ENCODE results near the gene TBC1D22A.

TBC1D22A gene

GRCh38 chr22:46862418-46863324 is 100.2 kb downstream of the TBC1D22A start:
- no peaks in the 10 kb centered on the region for H3K27me3 ChIP-seq (ENCODE audit: control insufficient read depth, insufficient read depth, low read length)
- no peak overlapping the region for H3K9ac ChIP-seq (ENCODE audit: low read depth, low read length)
- H3K4me3 ChIP-seq (ENCODE audit: low read length) = no peak overlapping the region
- H3K4me1 ChIP-seq (ENCODE audit: control insufficient read depth, insufficient read depth, low read length) = peaks cover 20% of the 10 kb centered on the region
- no peak overlapping the region for H3K4me2 ChIP-seq (ENCODE audit: low read length)
- H3K9me3 ChIP-seq (replicated peaks; ENCODE audit: low read length) = no peaks in the 10 kb centered on the region
- no peaks in the 10 kb centered on the region for H3K36me3 ChIP-seq (ENCODE audit: insufficient read depth, low read length)

GRCh38 chr22:46863794-46864193 is 101.3 kb downstream of the TBC1D22A start:
- no peaks in the 10 kb centered on the region for H3K9me3 ChIP-seq (replicated peaks; ENCODE audit: low read length)

GRCh38 chr22:46864314-46865051 is 102.0 kb downstream of the TBC1D22A start:
- H3K9me3 ChIP-seq (replicated peaks; ENCODE audit: low read length) = no peaks in the 10 kb centered on the region
- no peaks in the 10 kb centered on the region for H3K36me3 ChIP-seq (ENCODE audit: insufficient read depth, low read length)
- H3K4me1 ChIP-seq (ENCODE audit: control insufficient read depth, insufficient read depth, low read length) = peaks cover 21% of the 10 kb centered on the region
- no peak overlapping the region for H3K9ac ChIP-seq (ENCODE audit: low read depth, low read length)
- H3K4me2 ChIP-seq (ENCODE audit: low read length) = no peak overlapping the region
- no peak overlapping the region for H3K4me3 ChIP-seq (ENCODE audit: low read length)
- no peaks in the 10 kb centered on the region for H3K27me3 ChIP-seq (ENCODE audit: control insufficient read depth, insufficient read depth, low read length)

More at GRCh38 chr22:46863794-46864193, 101.3 kb downstream of the TBC1D22A start:
- H3K27me3 ChIP-seq (ENCODE audit: control insufficient read depth, insufficient read depth, low read length) = no peaks in the 10 kb centered on the region
- no peak overlapping the region for H3K4me3 ChIP-seq (ENCODE audit: low read length)
- H3K4me2 ChIP-seq (ENCODE audit: low read length) = no peak overlapping the region
- H3K4me1 ChIP-seq (ENCODE audit: control insufficient read depth, insufficient read depth, low read length) = peaks cover 21% of the 10 kb centered on the region
- H3K36me3 ChIP-seq (ENCODE audit: insufficient read depth, low read length) = no peaks in the 10 kb centered on the region
- no peak overlapping the region for H3K9ac ChIP-seq (ENCODE audit: low read depth, low read length)

- Histone ChIP-seq H3K36me3 (ENCODE audit: insufficient read depth, low read length) (no peaks in the 10 kb centered on the region), H3K4me3 (ENCODE audit: low read length) (no peak overlapping the region), H3K27me3 (ENCODE audit: control insufficient read depth, insufficient read depth, low read length) (no peaks in the 10 kb centered on the region), H3K4me1 (ENCODE audit: control insufficient read depth, insufficient read depth, low read length) (peaks cover 21% of the 10 kb centered on the region), H3K4me2 (ENCODE audit: low read length) (no peak overlapping the region), H3K9me3 (replicated peaks; ENCODE audit: low read length) (no peaks in the 10 kb centered on the region), H3K9ac (ENCODE audit: low read depth, low read length) (no peak overlapping the region)
Measured at GRCh38 chr22:46865052-46865434, 102.6 kb downstream of the TBC1D22A start.

- H3K36me3 ChIP-seq (ENCODE audit: insufficient read depth, low read length) = peaks cover 2% of the 10 kb centered on the region
- H3K4me2 ChIP-seq (ENCODE audit: low read length) = no peak overlapping the region
- peaks cover 21% of the 10 kb centered on the region for H3K4me1 ChIP-seq (ENCODE audit: control insufficient read depth, insufficient read depth, low read length)
- no peak overlapping the region for H3K9ac ChIP-seq (ENCODE audit: low read depth, low read length)
- no peaks in the 10 kb centered on the region for H3K9me3 ChIP-seq (replicated peaks; ENCODE audit: low read length)
- no peaks in the 10 kb centered on the region for H3K27me3 ChIP-seq (ENCODE audit: control insufficient read depth, insufficient read depth, low read length)
- H3K4me3 ChIP-seq (ENCODE audit: low read length) = no peak overlapping the region
Measured at GRCh38 chr22:46865642-46866041, 103.2 kb downstream of the TBC1D22A start.

- H3K36me3 ChIP-seq (ENCODE audit: insufficient read depth, low read length) = peaks cover 2% of the 10 kb centered on the region
- peak overlapping the region; percentile 37 for H3K4me3 ChIP-seq (ENCODE audit: low read length)
- H3K27me3 ChIP-seq (ENCODE audit: control insufficient read depth, insufficient read depth, low read length) = no peaks in the 10 kb centered on the region
- H3K4me2 ChIP-seq (ENCODE audit: low read length) = peak overlapping the region; percentile 75
- H3K9me3 ChIP-seq (replicated peaks; ENCODE audit: low read length) = no peaks in the 10 kb centered on the region
- peaks cover 21% of the 10 kb centered on the region for H3K4me1 ChIP-seq (ENCODE audit: control insufficient read depth, insufficient read depth, low read length)
- peak overlapping the region; percentile 57 for H3K9ac ChIP-seq (ENCODE audit: low read depth, low read length)
Measured at GRCh38 chr22:46866591-46866990, 104.1 kb downstream of the TBC1D22A start.

- peaks cover 21% of the 10 kb centered on the region for H3K4me1 ChIP-seq (ENCODE audit: control insufficient read depth, insufficient read depth, low read length)
- peak overlapping the region; percentile 57 for H3K9ac ChIP-seq (ENCODE audit: low read depth, low read length)
- H3K27me3 ChIP-seq (ENCODE audit: control insufficient read depth, insufficient read depth, low read length) = no peaks in the 10 kb centered on the region
- peaks cover 2% of the 10 kb centered on the region for H3K36me3 ChIP-seq (ENCODE audit: insufficient read depth, low read length)
- no peaks in the 10 kb centered on the region for H3K9me3 ChIP-seq (replicated peaks; ENCODE audit: low read length)
- H3K4me2 ChIP-seq (ENCODE audit: low read length) = peak overlapping the region; percentile 75
- peak overlapping the region; percentile 37 for H3K4me3 ChIP-seq (ENCODE audit: low read length)
Measured at GRCh38 chr22:46867106-46867505, 104.7 kb downstream of the TBC1D22A start.

- H3K36me3 ChIP-seq (ENCODE audit: insufficient read depth, low read length) = peaks cover 2% of the 10 kb centered on the region
- no peaks in the 10 kb centered on the region for H3K9me3 ChIP-seq (replicated peaks; ENCODE audit: low read length)
Measured at GRCh38 chr22:46869329-46869728, 106.9 kb downstream of the TBC1D22A start.

GRCh38 chr22:46869831-46870441 is 107.5 kb downstream of the TBC1D22A start:
- H3K9me3 ChIP-seq (replicated peaks; ENCODE audit: low read length) = no peaks in the 10 kb centered on the region
- H3K4me1 ChIP-seq (ENCODE audit: control insufficient read depth, insufficient read depth, low read length) = peaks cover 21% of the 10 kb centered on the region
- H3K4me2 ChIP-seq (ENCODE audit: low read length) = no peak overlapping the region
- H3K27me3 ChIP-seq (ENCODE audit: control insufficient read depth, insufficient read depth, low read length) = no peaks in the 10 kb centered on the region
- H3K36me3 ChIP-seq (ENCODE audit: insufficient read depth, low read length) = peaks cover 2% of the 10 kb centered on the region
- no peak overlapping the region for H3K9ac ChIP-seq (ENCODE audit: low read depth, low read length)
- no peak overlapping the region for H3K4me3 ChIP-seq (ENCODE audit: low read length)

More at GRCh38 chr22:46869329-46869728, 106.9 kb downstream of the TBC1D22A start:
- H3K4me3 ChIP-seq (ENCODE audit: low read length) = no peak overlapping the region
- no peak overlapping the region for H3K4me2 ChIP-seq (ENCODE audit: low read length)
- peaks cover 21% of the 10 kb centered on the region for H3K4me1 ChIP-seq (ENCODE audit: control insufficient read depth, insufficient read depth, low read length)
- no peak overlapping the region for H3K9ac ChIP-seq (ENCODE audit: low read depth, low read length)
- H3K27me3 ChIP-seq (ENCODE audit: control insufficient read depth, insufficient read depth, low read length) = no peaks in the 10 kb centered on the region

- H3K27me3 ChIP-seq (ENCODE audit: control insufficient read depth, insufficient read depth, low read length) = no peaks in the 10 kb centered on the region
- peaks cover 2% of the 10 kb centered on the region for H3K36me3 ChIP-seq (ENCODE audit: insufficient read depth, low read length)
- no peak overlapping the region for H3K9ac ChIP-seq (ENCODE audit: low read depth, low read length)
- H3K4me2 ChIP-seq (ENCODE audit: low read length) = no peak overlapping the region
- H3K4me1 ChIP-seq (ENCODE audit: control insufficient read depth, insufficient read depth, low read length) = peaks cover 10% of the 10 kb centered on the region
- H3K4me3 ChIP-seq (ENCODE audit: low read length) = no peak overlapping the region
- H3K9me3 ChIP-seq (replicated peaks; ENCODE audit: low read length) = no peaks in the 10 kb centered on the region
Measured at GRCh38 chr22:46871826-46872225, 109.4 kb downstream of the TBC1D22A start.

- H3K4me2 ChIP-seq (ENCODE audit: low read length) = no peak overlapping the region
- H3K27me3 ChIP-seq (ENCODE audit: control insufficient read depth, insufficient read depth, low read length) = no peaks in the 10 kb centered on the region
- no peaks in the 10 kb centered on the region for H3K9me3 ChIP-seq (replicated peaks; ENCODE audit: low read length)
- H3K4me1 ChIP-seq (ENCODE audit: control insufficient read depth, insufficient read depth, low read length) = no peaks in the 10 kb centered on the region
- no peak overlapping the region for H3K4me3 ChIP-seq (ENCODE audit: low read length)
- H3K9ac ChIP-seq (ENCODE audit: low read depth, low read length) = no peak overlapping the region
- peaks cover 2% of the 10 kb centered on the region for H3K36me3 ChIP-seq (ENCODE audit: insufficient read depth, low read length)
Measured at GRCh38 chr22:46875089-46875488, 112.6 kb downstream of the TBC1D22A start.
